Fibroblast of lung (primary cell): Measurements from ENCODE around the gene COL16A1.

Experiments used
- EZH2 ChIP-seq: IDR thresholded peaks from 2 replicates; pipeline ENCODE4 v1.5.1; 2012; ENCODE audit warnings: low read length, control low read depth, mild to moderate bottlenecking; ENCODE audit errors: missing control alignments
- TF ChIP-seq, protein P1 (sequence below), 2 donors: IDR thresholded peaks in 1 of 2; conservative IDR thresholded peaks in 1 of 2; 1 replicate in 1 of 2; 2 replicates in 1 of 2; pipeline ENCODE4 v1.5.1; 2011 to 2012; ENCODE audit warnings: low read length in 2 of 2, control low read depth in 1 of 2, inconsistent platforms in 1 of 2, low read depth in 1 of 2, mild to moderate bottlenecking in 1 of 2

- TF ChIP-seq, protein P1, sequence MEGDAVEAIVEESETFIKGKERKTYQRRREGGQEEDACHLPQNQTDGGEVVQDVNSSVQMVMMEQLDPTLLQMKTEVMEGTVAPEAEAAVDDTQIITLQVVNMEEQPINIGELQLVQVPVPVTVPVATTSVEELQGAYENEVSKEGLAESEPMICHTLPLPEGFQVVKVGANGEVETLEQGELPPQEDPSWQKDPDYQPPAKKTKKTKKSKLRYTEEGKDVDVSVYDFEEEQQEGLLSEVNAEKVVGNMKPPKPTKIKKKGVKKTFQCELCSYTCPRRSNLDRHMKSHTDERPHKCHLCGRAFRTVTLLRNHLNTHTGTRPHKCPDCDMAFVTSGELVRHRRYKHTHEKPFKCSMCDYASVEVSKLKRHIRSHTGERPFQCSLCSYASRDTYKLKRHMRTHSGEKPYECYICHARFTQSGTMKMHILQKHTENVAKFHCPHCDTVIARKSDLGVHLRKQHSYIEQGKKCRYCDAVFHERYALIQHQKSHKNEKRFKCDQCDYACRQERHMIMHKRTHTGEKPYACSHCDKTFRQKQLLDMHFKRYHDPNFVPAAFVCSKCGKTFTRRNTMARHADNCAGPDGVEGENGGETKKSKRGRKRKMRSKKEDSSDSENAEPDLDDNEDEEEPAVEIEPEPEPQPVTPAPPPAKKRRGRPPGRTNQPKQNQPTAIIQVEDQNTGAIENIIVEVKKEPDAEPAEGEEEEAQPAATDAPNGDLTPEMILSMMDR (conservative IDR thresholded peaks at IDR 0.05 in 1 of 2, IDR thresholded peaks at IDR 0.05 in 1 of 2; ENCODE audit: low read depth in 1 of 2, low read length in 2 of 2): no peak
- no peak for TF ChIP-seq EZH2
These were observed 96.5 kb downstream of the COL16A1 start for GRCh38 chr1:31607360-31607759.
